GM19240 (cell line): ENCODE data around the gene SUPT20HL1.

ENCODE experiments used
- DNase-seq: peaks from one replicate; pipeline ENCODE4 v3.0.0; 2011; ENCODE audit warnings: low spot score; ENCODE audit not compliant: insufficient read length

The SUPT20HL1 gene

DNA sequence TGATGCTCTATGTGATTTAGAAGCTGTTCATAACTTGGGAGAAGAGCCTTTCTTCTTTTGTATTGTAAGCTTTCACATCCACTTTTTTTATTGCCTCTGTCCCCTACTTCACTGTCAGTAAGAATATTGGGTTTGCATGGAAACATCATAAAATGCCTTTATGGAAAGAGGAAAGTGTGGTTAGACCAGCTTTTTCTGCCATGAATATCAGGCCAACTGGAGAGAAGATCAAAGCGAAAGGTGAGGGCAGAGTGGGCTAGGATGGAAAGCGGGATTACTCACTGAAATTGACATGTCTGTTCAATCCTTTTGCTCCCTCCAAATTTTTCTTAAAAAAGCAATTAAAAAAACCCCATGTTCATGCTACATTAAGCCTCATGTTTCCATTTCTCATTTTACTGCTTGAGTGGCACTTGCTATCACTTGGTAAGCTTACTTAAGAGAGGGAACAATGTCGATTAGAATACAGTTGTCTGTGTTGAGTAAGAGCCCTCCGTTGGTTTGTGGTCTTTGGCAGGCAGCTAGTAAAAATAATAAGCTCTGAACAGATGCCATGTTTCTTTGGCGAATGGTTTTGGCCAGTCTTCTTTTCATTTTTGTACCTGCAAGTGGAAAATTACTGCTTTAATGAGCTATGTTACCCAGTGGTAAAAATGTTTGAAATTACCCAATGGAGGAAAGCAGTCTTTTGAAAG lies 35.9 kb downstream of the SUPT20HL1 start:
- DNase-seq = no peak

- no peak for DNase-seq
These were observed 36.5 kb downstream of the SUPT20HL1 start for GRCh38 chrX:24396931-24397279.

GRCh38 chrX:24398766-24399165 lies 38.3 kb downstream of the SUPT20HL1 start:
- DNase-seq = no peak

DNA sequence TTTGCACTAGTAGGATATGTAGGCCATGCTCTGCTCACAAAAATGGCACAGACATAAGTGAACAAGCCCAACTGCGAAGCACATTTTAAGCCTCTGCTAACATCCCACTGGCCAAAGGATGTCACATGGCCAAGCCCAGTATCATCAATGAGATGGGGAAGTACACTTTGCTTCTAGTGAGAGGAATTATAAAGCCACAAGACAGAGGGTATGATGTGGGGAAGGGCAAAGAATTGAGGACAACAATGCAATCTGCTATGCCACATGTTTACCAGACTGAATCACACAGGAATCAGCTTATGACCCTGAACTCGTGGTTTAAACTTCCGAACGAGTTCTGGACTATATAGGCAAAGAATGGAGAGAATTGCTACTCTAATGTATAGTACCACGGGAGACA lies 39.1 kb downstream of the SUPT20HL1 start:
- no peak for DNase-seq

DNA sequence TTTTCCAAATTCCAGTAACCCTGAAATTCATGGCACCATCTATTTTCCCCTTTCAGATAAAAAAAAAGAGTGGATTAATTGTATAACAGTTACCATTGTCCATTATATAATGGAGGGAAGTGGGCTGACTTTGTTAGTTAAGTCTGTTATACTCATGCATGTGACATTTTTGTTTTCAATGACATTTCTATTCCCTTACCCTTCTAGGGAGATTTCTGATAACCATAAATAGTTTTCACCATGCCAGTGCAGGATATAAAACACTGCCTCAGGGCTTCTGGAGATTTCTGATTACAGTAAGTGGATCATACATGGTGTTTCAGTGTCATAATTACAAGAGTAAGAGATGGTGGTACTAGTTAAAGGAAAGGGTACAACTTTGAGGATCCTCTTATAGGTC lies 45.5 kb downstream of the SUPT20HL1 start:
- DNase-seq = no peak
